Smooth muscle cell (in vitro differentiated cells): Measurements from ENCODE around the gene KDM2B. TPM values are rescaled to one million over a fixed set of nuclear protein-coding genes. Genes with fewer than 3 reads are reported as not detected.

Experiments used
- DNase-seq: peaks from one replicate; lab custom pipeline; 2025; ENCODE audit not compliant: unreplicated experiment; lab: John Stamatoyannopoulos, UW
- H2AFZ ChIP-seq: fragments of 200-600 bp; sonication (generic); 2 replicates; pipeline ENCODE4 v1.6.0; 2016; ENCODE audit warnings: antibody characterized with exemption, low read depth, mild to moderate bottlenecking
- H3F3A ChIP-seq: fragments of 200-600 bp; sonication (generic); 2 replicates; pipeline ENCODE4 v1.6.0; 2017; ENCODE audit warnings: antibody characterized with exemption, low read depth
- H3K27ac ChIP-seq: fragments of 200-600 bp; sonication (generic); 2 replicates; pipeline ENCODE4 v1.5.1; 2016; ENCODE audit warnings: low read depth, mild to moderate bottlenecking
- H3K27me3 ChIP-seq: fragments of 200-600 bp; sonication (generic); 2 replicates; pipeline ENCODE4 v1.6.1; 2016; ENCODE audit warnings: low read depth, mild to moderate bottlenecking
- H3K36me3 ChIP-seq: fragments of 200-600 bp; sonication (generic); 2 replicates; pipeline ENCODE4 v1.5.1; 2016; ENCODE audit warnings: low read depth
- H3K4me1 ChIP-seq: fragments of 200-600 bp; sonication (generic); 2 replicates; pipeline ENCODE4 v1.5.1; 2016; ENCODE audit warnings: low read depth
- H3K4me2 ChIP-seq: fragments of 200-600 bp; sonication (generic); 2 replicates; pipeline ENCODE4 v1.6.0; 2016; ENCODE audit warnings: mild to moderate bottlenecking
- H3K4me3 ChIP-seq: fragments of 200-600 bp; sonication (generic); 2 replicates; pipeline ENCODE4 v1.5.1; 2016; ENCODE audit warnings: mild to moderate bottlenecking
- H3K79me2 ChIP-seq: fragments of 200-600 bp; sonication (generic); 2 replicates; pipeline ENCODE4 v1.6.0; 2016; ENCODE audit warnings: low read depth, mild to moderate bottlenecking
- H3K9ac ChIP-seq: fragments of 200-600 bp; sonication (generic); 2 replicates; pipeline ENCODE4 v1.6.0; 2016; ENCODE audit warnings: low read depth
- H3K9me3 ChIP-seq: fragments of 200-600 bp; sonication (generic); replicated peaks from 2 replicates; pipeline ENCODE4 v1.5.1; 2016; ENCODE audit warnings: low read depth
- H4K20me1 ChIP-seq: fragments of 200-600 bp; sonication (generic); 2 replicates; pipeline ENCODE4 v1.6.0; 2016; ENCODE audit warnings: low read depth
- CTCF ChIP-seq: fragments of 200-600 bp; sonication (generic); IDR thresholded peaks from 2 replicates; pipeline ENCODE4 v1.5.1; 2017; ENCODE audit warnings: borderline replicate concordance, mild to moderate bottlenecking, antibody characterized with exemption; ENCODE audit not compliant: insufficient read depth, poor library complexity, severe bottlenecking
- WGBS: methylation state at CpG from one replicate; pipeline ENCODE4 v1.1.7; 2016; ENCODE audit warnings: low lambda C conversion rate; 5-methylcytosine and 5-hydroxymethylcytosine counted together
- polyA plus RNA-seq: library from polyadenylated mRNA; unstranded; fragments of >200 nt; fragmentation: Nextera tagmentation; extraction: Ambion mirVana; gene quantifications from 2 replicates; pipeline ENCODE4 v1.2.1, GENCODE V29; 2016
- total RNA-seq: library from RNA; depleted of rRNA; stranded (reverse); fragments of >200 nt; gene quantifications from 2 replicates; pipeline ENCODE4 v1.2.3, GENCODE V29; 2014

KDM2B gene
- total and polyA plus RNA-seq, 2 experiments from 2014 or later = 16.3 to 34.9 TPM

DNA sequence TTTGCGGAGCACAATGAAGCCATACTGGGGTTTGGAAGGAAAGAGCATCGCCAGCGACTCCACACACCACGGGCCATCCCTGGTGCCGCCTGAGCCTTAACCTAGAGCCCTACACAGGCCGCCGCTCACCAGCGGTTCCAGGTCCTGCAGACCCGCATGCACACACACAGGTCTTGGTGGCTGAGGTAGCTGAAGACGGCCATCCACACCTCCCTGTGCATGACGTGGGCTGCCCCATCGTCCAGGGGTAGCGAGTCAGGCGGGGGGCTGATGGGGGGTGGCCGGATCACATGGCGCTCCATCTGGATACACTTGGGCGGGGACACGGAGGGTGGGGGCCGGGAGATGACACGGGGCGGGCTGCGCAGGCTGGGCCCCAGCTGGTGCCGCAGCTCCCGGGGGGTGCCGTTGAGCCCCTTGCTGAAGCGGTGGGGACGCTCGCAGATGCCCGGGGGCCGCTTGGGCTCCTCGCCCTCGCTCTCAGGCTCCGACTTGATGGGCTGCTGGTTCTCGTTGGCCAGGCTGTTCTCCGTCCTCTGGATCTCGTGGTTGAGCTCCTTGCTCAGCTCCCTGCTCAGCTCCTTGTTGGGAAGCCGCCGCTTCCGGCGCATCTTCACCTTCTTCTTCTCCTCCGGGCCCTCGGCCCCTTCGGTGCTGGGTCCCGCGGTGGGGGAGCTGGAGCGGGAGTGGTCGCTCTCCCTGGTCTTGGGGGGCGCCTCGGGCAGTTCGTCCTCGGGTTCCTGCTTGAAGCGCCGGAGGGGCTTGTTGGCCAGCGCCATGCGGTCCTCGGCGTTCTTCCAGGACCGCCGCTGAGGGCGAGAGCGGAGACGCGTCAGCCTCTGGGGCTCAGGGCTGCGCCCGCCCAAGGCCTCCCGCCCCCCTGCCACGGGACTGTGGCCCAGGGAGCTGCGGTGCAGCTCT, 138.5 kb downstream of the KDM2B start:
- H3K4me3 ChIP-seq = no peak overlapping the region
- no peaks in the 10 kb centered on the region for H3K27me3 ChIP-seq
- no peak for TF ChIP-seq CTCF
- no peaks in the 10 kb centered on the region for H3K9me3 ChIP-seq
- DNase-seq = no peak
- H3K27ac ChIP-seq = no peak overlapping the region
- H3F3A ChIP-seq = no peaks in the 10 kb centered on the region
- H3K79me2 ChIP-seq = peaks cover 2% of the 10 kb centered on the region
- peaks cover 4% of the 10 kb centered on the region for H3K36me3 ChIP-seq
- no peak overlapping the region for H2AFZ ChIP-seq
- no peaks in the 10 kb centered on the region for H3K4me1 ChIP-seq
- over 99% methylated on average over 50 of the region's 68 CpGs for WGBS
- H3K9ac ChIP-seq = no peak overlapping the region
- H3K4me2 ChIP-seq = no peak overlapping the region
- peaks cover 10% of the 10 kb centered on the region for H4K20me1 ChIP-seq

DNA sequence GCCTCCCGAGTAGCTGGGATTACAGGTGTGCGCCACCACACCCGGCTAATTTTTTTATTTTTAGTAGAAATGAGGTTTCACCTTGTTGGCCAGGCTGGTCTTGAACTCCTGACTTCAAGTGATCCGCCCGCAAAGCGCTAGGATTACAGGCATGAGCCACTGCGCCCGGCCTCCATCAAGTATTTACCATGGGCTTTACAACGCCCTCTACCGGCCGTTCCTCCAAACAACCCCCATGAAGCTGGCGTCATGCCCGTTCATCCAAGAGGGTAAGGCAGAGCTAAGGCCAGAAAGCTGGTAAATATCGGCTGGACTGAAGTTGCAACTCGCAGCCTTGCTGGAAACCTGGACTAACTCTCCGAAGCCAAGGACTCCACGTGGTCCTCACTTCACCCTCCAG, 139.3 kb downstream of the KDM2B start:
- H3F3A ChIP-seq = no peaks in the 10 kb centered on the region
- no peak for TF ChIP-seq CTCF
- peaks cover 1% of the 10 kb centered on the region for H3K36me3 ChIP-seq
- H3K9me3 ChIP-seq = peaks cover 6% of the 10 kb centered on the region
- H3K27ac ChIP-seq = no peak overlapping the region
- no peak overlapping the region for H3K9ac ChIP-seq
- WGBS = 96% methylated on average over 17 of the region's 17 CpGs
- H3K27me3 ChIP-seq = no peaks in the 10 kb centered on the region
- H3K4me2 ChIP-seq = no peak overlapping the region
- H3K4me1 ChIP-seq = no peaks in the 10 kb centered on the region
- DNase-seq = no peak
- no peaks in the 10 kb centered on the region for H3K79me2 ChIP-seq
- H4K20me1 ChIP-seq = peaks cover 3% of the 10 kb centered on the region
- no peak overlapping the region for H2AFZ ChIP-seq
- no peak overlapping the region for H3K4me3 ChIP-seq

- Histone ChIP-seq H3K27ac (no peak overlapping the region), H3K4me3 (no peak overlapping the region), H3K27me3 (no peaks in the 10 kb centered on the region), H3K9me3 (peaks cover 6% of the 10 kb centered on the region), H3F3A (no peaks in the 10 kb centered on the region), H3K9ac (no peak overlapping the region), H3K4me1 (no peaks in the 10 kb centered on the region), H2AFZ (no peak overlapping the region), H3K79me2 (no peaks in the 10 kb centered on the region), H3K36me3 (no peaks in the 10 kb centered on the region), H3K4me2 (no peak overlapping the region), H4K20me1 (no peaks in the 10 kb centered on the region)
- DNase-seq = no peak
- WGBS = 96% methylated on average over 15 of the region's 15 CpGs
- no peak for TF ChIP-seq CTCF
These were observed 140.1 kb downstream of the KDM2B start for GRCh38 chr12:121440768-121441167.

DNA sequence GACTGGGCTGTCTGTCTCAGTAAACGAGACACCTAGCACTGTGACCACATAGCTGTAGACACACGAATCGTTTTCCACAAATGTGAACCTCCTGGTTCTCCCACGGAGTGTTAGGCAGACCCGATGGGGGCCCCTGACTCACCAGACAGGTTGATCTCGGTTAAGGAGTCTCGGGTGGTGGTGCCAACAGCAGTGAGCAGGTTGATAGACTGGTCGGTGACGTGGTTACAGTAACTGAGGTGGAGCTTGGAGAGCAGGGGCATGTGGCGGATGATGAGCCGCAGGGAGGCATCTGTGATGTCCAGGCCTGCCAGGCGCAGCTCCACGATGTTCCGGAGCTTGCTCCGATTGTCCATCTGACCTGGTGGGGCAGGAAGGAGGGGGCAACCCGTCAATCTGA, 141.1 kb downstream of the KDM2B start:
- Histone ChIP-seq H3K9me3 (peaks cover 6% of the 10 kb centered on the region), H3K27me3 (no peaks in the 10 kb centered on the region), H3K4me2 (no peak overlapping the region), H3K4me1 (no peaks in the 10 kb centered on the region), H3F3A (no peaks in the 10 kb centered on the region), H3K4me3 (no peak overlapping the region), H3K36me3 (no peaks in the 10 kb centered on the region), H2AFZ (no peak overlapping the region), H3K9ac (no peak overlapping the region), H3K27ac (no peak overlapping the region), H3K79me2 (no peaks in the 10 kb centered on the region), H4K20me1 (no peaks in the 10 kb centered on the region)
- TF ChIP-seq CTCF = no peak
- WGBS = 94% methylated on average over 16 of the region's 16 CpGs
- no peak for DNase-seq
